SW 1271 (cell line): Measurements from ENCODE around the gene PRCD.
A peak's percentile ranks its signal among the peaks of the same experiment; 100 is the strongest.

Experiments used
- DNase-seq, 2 experiments: peaks; one replicate each; lab custom pipeline; 2025; lab: John Stamatoyannopoulos, UW

The PRCD gene

GRCh38 chr17:76570877-76571471 lies 31.1 kb downstream of the PRCD start:
- DNase-seq, result no peak

DNA sequence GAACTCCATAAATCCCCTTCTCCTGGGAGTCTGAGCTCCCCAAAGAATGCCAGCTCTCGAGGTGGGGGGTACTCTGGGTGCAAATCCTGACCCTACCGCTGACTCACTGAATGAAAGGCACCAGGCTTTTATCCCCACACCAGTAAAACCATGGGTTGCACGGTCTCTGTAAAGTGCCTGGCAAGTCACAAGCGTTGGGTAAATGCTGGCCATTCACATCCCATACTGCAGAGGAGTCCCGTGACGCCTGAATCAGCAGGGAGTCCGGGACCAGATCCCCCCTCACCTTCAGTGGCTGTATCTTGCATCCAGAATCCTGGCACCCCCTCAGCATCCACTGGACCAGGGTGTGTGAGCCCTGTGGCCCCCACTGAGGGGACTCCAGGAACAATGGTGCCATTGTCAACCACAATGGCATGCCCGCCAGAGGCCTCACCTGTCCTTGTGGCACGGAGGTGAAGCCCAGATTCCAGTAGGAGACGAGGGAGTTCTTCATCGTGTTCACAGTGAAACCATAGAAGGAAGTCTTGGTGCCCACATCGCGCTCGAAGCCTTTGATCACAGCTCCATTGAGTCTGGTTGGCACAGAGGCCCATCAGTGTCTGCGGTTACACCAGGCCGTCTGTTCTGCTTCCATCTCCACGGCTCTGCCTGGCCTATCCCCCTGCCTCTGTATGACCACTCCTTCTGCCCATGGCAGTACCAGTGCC lies 32.5 kb downstream of the PRCD start:
- DNase-seq, result no peak

DNA sequence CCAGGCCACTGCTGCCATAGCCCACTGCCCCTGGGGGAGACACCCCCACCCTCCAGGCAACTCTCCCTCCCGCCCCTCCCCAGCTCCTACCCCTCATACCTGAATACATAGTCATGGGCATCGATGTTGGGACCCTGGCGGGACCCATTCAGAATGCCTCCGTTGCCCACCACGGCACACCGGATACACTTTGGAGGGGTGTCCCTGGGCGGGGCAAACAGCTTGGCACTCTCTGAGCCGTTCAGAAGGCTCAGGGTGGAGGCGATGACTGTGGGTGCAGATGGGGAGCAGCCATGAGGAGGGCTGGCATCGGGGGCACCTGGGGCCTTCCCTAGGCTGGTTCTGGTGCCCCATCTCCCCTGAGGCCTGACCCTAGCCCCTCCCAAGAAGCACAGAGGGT lies 33.3 kb downstream of the PRCD start:
- no peak for DNase-seq

DNA sequence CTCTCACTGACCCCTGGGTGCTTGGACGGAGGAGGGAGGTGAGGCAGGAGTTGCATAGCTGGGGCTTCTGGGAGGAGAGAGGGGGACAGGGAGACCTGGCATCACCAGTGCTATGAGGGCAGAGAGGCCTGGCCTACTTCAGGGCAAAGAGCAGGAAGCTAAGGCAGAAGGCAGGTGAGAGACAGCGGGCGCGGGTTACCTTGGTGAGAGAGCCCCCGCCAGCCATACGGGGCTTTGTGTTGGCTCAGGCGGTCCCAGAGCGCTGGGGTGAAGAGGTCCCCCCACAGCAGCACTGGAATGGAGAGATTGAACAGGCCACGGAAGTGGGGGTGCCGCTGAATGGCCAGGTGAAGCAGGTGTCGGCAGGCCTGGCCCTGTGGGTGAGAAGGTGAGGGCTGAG lies 34.3 kb downstream of the PRCD start:
- DNase-seq, result no peak

DNA sequence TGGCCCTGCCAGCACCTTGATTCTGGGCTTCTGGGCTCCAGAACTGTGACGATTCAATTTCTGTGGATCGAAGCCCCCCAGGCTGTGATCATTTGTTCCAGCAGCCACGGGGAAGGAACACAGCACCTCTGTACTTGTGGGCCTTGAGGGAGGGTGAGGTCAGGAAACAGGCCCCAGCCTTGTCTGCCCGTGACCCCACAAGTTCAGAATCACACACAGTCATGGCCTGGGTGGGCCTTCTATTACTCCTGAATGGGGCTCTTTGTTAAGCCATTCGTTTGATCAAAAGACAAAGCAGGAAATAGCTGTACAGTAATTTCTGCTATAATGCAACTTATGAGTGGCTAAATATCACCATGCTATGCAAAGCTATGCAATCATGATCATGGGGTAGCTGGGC lies 35.7 kb downstream of the PRCD start:
- no peak for DNase-seq

- no peak for DNase-seq
Measured at GRCh38 chr17:76576189-76576588, 36.3 kb downstream of the PRCD start.

GRCh38 chr17:76577876-76578275 lies 38.0 kb downstream of the PRCD start:
- DNase-seq, result no peak

DNA sequence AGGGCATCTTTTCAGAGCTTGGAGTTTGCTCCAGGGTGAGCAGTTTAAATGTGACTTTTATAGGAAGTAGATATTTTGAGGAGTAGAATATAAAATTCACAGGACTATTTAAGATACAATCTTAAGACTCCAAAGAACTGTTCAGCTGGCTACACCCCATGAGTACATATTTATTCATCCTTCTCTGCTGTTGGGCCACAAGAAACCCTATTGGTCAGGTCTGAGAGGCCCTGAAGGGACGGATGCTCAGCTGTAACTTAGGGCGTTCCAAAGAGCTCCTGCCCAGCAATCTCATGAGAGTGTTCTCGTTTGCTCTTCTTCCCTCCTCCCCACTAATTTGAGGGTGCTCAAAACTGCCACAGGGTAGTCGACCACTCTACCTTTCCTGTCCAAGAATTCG lies 38.5 kb downstream of the PRCD start:
- no peak for DNase-seq

GRCh38 chr17:76579281-76579680 lies 39.4 kb downstream of the PRCD start:
- DNase-seq, result no peak

DNA sequence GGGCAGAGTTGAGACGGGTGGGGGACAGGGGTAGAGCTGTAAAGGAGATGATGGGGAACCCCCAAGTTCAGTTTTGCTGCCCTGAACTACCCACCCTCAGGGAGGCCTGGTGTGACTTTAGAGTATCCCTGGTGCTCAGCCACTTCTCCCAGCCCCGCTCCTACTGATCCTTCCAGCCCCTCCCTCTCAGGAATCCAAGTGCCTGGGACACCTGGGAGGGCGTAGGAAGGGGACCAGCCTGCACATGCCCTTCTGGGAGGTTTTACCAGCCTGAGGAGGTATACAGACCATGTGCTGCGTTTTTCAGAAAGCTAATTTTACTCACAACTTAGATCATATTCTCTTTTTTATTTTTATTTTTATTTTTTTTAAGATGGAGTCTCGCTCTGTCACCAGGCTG lies 41.7 kb downstream of the PRCD start:
- DNase-seq, result no peak

- DNase-seq, result no peak
Measured at GRCh38 chr17:76582660-76583059, 42.8 kb downstream of the PRCD start.

- no peak for DNase-seq
Measured at GRCh38 chr17:76584427-76585032, 44.7 kb downstream of the PRCD start.

DNA sequence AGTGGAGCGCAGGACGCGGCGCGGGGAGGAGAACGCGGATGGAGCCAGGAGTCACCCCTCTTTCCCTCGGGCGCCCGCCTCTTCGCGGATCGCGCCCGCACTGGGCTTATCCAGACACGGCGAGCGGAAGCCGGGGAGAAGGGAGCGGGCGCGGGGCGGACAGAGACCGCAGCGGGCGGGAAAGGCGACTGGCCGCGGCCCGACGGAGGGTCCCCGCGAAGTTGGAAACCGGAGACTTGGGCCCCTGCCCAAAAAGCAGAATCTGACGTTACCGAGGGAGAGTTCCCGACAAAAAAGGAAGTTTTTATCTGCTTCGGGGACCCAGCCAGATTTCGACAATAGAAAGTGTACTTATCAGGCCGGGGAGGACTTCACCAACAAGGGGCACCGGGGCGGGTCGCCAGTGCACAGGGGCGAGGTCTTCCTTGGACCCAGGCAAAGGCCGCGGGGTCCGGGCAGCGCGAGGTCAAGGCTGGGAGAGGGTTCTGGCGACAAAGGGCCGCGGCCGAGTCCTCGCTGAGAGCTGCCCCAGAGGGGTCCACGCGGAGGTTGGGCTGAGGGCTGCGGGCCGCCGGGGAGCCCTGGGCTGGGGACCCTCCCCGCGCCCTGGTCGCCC lies 45.3 kb downstream of the PRCD start:
- DNase-seq, result no peak

GRCh38 chr17:76585649-76586593 lies 46.1 kb downstream of the PRCD start, which contains the start of gene ST6GALNAC2:
TSS of gene ST6GALNAC2 (minus strand) at chr17:76585860. CDS start at chr17:76585808, 52 bp downstream.
- DNase-seq, result peak in 1 of 2 experiments; percentile 19

GRCh38 chr17:76586741-76587487 lies 47.1 kb downstream of the PRCD start:
- no peak for DNase-seq

- DNase-seq, result no peak
Measured at GRCh38 chr17:76588182-76588581, 48.3 kb downstream of the PRCD start.

DNA sequence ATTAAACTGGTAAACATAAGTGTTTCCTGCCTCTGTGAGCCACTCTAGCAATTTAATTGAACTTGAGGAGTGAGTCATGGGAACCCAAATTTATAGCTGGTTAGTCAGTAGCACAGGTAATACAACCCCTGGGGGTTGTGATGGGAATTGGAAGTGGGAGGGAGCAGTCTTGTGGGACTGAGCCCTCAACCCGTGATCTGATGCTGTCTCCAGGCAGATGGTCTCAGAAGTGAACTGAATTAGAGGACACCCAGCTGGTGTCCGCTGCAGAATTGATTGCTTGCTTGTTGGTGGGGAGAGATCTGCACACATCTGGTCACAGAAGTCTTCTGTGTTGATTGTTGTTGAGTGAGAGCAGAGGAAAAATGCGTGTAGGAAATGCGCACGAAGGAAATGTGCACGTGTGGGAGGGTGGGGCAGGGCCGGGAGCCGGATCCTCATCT lies 53.6 kb downstream of the PRCD start:
- DNase-seq, result no peak

DNA sequence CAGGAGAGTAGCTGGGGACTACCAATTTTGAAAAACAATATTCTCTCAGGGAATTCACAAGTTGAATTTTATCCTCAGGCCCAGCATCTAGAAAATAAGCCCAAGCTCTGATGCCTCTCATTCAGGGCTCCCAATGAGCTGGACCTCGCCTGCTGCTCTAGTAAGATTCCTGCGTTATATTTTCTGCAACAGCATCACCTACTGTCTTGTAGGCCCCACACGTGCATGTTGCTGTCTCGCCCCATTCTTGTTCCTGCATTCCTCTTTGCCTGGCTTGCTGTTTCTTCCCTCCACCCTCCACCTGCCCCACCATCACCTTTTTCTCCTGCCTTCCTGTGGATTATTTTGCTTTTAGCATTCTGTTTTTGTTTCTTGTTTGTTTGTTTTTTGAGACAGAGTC lies 54.1 kb downstream of the PRCD start:
- no peak for DNase-seq

DNA sequence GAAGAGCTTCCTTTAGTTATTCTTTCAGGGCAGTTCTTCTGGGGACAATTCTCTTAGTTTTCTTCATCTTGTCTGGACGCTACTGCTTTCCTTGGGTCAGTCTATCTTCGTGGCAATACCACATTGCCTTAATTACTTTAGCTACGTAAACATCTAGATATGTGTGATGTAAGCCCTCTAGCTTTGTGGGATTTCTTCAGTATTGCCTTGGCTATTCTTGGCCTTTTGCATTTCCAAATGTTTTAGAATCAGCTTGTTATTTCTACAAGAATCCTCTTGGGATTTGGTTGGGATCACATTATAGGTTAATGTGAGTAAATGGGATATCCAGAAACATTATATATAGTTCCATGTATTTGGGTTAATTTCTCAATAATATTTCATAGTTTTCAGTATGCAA lies 54.8 kb downstream of the PRCD start:
- DNase-seq, result no peak
